GM21515 (cell line): ENCODE data around the gene FBN3.

Experiments used
- ATAC-seq: cut with Tn5 transposase; IDR thresholded peaks from one replicate; pipeline ENCODE4 v1.9.1; 2021; ENCODE audit not compliant: unreplicated experiment

The FBN3 gene

DNA sequence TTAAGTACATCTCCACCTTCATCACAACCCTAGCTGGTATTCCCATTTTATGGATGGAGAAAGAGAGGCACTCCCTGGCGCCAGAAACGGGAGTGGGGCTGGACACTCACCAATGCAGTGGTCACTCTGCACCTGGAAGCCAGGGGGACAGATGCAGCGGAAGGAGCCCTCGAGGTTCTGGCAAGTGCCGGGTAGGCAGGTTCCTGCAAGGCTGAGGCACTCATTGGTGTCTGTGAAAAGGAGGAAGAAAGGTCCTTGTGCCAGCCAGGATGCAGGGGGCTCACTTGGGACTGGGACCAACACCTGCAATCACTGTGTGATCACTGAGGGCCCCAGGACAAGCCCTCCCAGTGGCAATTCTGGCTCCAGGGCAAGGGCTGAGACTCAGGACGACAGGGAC is 55.1 kb downstream of the FBN3 start:
- ATAC-seq = no peak

DNA sequence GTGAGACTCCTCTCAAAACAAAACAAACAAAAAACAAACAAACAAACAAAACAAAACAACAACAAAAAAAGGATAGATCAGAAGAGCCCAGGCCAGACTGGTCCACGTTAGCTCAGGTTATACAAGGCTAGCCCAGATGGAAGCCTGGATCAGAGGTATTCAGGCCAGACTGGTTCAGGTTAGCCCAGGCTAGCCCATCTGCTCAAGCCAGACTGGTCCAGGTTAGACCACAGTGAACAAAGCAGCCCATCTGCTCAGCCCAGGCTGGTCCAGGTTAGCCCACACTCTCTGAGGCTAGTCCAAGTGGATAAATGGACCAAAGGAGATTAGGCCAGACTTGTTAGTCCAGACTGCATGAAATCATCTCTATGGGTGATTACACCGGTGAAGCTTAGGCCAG is 55.7 kb downstream of the FBN3 start:
- no peak for ATAC-seq

- ATAC-seq = no peak
Measured at GRCh38 chr19:8090950-8091349, 58.4 kb downstream of the FBN3 start.

DNA sequence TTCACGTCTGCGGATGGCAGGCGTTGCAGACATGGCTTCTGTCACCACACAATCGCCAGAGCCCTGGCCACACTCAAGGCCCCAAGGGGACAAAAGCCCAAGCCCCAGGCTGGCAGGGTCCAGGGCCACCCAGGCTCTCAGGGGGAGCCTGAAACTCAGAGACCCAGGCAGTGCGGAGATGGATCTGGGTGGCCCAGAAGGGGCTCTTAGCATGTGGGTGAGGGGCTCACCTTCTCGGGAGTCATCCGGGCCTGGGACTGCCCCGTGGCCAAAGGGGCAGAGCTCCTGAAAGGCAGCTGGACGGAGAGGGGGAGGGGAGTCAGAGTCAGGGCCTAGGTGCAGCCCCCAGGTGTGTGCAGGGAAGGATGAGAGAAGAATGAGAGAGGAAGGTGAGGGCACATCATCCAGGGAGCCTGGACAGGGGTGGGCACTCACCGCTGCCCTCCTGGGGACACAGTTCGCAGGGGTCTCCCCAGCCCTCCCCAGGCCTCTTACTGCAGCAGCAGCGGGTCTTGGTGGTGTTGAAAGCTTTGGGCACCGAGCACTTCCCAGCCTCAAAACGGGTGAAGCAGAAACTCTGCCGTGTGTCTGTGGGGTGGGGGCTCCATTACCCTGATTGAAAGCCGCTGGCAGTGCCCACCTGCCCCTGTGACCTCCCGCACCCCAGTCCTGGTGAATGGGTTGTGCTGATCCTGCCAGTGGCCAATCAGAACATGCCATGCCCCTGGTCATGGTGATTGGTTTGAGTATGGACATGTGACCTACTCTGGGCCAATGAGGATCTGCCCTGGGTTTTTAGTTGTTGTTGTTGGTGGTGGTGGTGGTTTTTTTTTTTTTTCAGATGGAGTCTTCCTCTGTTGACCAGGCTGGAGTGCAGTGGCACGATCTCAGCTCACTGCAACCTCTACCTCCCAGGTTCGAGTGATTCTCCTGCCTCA is 59.5 kb downstream of the FBN3 start:
- no peak for ATAC-seq

- ATAC-seq = no peak
Measured at GRCh38 chr19:8088752-8089663, 60.4 kb downstream of the FBN3 start.

DNA sequence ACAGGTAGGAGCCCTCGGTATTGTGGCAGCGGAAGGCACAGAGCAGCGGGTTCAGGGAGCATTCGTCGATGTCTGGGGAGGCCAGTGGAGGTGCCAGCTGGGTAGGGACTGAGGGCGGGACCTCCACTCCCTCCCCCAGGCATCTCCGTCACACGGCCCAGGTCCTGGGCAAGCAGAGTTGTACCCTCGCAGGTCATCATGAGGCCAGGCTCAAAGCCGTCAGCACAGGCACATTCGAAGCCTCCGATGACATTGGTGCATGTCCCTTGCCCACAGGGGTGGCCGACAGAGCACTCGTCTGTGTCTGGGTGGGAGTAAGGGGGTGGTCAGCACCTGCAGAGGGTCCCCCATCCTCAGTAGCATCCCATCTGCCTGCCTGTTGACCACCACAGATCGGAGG is 61.5 kb downstream of the FBN3 start:
- no peak for ATAC-seq

- ATAC-seq = no peak
Measured at GRCh38 chr19:8086849-8087248, 62.5 kb downstream of the FBN3 start.

DNA sequence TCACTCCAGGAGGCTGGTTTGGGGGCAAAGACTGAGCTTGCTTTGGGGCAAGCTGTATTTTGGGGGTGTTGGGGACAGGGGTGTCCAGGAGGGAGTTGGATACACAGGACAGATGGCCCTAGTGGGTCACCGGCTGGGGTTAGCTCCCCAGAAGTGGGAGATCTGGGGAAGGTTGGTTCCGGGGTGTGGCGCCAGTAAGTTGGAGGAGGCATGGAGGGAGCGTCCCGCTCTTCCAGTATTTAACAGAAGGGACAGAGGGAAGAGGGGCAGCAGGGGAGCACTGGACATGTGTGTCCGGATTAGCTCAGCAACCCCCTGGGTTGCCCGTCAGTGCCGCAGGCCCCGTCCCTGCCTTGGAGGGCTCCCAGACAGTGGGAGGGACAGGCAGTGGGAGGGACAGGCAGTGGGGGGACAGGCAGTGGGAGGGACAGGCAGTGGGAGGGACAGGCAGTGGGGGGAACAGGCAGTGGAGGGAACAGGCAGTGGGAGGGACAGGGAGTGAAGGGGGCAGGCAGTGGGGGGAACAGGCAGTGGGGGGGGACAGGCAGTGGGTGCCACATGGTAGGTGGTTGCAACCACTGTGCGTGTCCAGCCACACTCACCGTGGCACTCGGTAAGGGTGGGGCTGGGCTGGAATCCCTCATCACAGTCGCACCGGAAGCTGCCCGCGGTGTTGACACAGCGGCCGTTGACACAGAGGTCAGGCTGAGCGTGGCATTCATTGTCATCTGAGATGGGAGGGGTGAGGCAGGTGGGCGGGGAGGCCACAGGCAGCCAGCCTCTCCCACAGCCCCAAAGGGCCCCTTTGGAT is 63.6 kb downstream of the FBN3 start:
- no peak for ATAC-seq

DNA sequence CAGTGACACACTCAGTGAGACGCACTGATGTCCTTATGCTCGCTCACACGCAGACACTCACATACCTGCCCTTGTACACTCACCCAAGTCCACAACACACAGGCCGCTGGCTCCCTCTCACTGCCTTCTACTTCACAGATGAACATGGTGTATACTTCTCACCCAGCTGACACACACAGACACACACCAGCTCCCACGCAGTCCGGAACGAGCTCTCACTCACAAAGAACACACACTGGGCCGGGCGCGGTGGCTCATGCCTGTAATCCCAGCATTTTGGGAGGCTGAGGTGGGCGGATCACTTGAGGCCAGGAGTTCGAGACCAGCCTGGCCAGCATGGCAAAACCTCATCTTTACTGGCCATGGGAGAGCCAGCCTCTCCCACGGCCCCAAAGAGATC is 65.2 kb downstream of the FBN3 start:
- ATAC-seq = no peak

GRCh38 chr19:8083141-8083540 is 66.3 kb downstream of the FBN3 start:
- ATAC-seq = no peak

GRCh38 chr19:8081569-8082550 is 67.5 kb downstream of the FBN3 start:
- ATAC-seq = no peak

DNA sequence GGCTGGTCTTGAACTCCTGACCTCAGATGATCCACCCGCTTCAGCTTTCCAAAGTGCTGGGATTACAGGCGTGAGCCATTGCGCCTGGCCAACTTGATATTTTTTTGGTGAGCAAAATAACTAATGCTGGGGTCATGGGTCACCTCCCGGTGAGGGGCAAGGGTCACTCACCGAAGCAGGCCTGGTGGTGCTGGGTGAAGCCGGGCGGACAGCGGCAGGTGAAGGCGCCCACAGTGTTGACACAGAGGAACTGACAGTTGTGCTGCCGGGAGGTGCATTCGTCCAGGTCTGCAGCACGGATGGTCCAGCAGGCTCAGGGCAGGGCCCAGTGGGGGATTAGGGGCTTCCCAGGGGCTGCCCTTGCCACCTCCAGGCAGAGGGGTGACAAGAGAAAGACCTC is 68.6 kb downstream of the FBN3 start:
- no peak for ATAC-seq

GRCh38 chr19:8079988-8080387 is 69.4 kb downstream of the FBN3 start:
- ATAC-seq = no peak

DNA sequence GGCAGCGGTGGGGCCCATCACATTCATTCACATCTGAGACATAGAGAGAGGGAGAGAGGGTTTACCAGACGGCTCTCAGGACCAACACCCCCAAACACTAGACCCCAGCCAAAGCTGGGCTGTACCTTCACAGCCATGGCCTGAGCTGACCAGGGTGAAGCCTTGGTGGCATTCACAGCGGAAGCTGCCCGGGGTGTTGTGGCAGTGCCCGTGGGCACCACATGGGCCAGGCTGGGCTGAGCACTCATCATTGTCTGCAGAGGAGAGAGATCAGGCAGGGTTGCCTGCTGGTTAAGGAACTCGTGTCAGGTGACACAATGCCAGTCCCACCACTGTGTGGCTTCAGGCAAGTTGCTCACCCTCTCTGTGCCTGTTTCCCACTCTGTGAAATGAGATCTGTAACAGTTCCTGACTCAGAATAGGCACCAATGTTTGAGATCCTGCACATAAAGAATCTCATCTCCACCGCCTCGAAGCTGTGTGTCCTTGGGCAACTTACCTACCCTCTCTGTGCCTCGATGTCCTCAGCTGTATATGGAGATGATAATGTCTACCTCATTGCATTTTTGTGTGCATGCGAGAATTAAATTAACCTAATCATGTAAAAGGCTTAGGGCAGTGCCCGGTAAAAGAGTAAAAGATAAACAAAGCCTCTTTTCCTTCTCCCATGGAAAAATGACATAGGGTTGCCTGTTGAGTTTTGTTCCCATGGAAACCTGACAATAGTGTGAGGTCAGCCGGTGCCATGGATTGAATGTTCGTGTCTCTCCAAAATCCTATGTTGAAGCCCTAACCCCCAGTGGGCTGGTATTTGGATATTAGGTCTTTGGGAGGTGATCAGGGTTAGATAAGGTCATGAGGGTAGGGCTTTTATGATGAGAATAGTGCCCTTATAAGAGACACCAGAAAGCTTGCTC is 74.0 kb downstream of the FBN3 start:
- ATAC-seq = no peak

DNA sequence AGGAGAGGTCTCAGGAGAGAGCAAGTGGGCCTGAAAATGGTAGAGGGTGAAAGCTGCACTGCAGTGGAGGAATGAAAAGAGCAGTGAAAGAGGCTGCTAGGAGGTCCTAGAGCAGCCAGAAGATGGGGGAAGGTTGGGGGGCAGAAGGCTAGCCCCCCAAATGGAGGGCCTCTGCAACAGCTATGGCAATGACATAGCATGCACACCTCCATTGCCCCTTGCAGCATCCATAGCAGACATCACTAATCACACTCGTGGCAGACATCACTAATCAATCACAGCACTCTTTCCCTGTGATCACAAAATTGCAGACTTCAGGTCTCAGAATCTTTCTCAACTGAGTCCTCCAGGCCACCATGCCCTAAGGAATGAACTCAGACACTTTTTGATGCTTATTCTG is 74.9 kb downstream of the FBN3 start:
- ATAC-seq = no peak

DNA sequence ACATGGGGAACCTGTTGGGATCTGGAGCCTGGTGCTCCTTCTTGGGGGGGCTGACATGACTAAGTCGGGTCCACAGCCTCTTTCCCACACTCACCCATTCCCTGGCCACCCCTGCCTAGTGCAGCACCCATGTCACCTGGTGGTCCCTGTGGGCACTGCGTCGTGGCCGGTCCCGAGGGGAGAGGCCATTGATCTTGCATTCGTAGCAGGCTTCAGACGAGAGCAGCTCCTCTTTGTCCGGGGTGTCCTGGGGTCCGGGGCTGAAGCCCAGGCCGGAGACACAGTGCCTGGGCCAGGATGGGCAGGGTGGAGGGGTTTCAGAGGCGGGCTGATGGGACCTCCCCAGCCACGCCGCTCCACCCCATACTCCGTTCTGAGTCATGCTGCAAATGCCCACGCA is 77.5 kb downstream of the FBN3 start:
- ATAC-seq = no peak

GRCh38 chr19:8069096-8069973 is 80.1 kb downstream of the FBN3 start:
- ATAC-seq = no peak

DNA sequence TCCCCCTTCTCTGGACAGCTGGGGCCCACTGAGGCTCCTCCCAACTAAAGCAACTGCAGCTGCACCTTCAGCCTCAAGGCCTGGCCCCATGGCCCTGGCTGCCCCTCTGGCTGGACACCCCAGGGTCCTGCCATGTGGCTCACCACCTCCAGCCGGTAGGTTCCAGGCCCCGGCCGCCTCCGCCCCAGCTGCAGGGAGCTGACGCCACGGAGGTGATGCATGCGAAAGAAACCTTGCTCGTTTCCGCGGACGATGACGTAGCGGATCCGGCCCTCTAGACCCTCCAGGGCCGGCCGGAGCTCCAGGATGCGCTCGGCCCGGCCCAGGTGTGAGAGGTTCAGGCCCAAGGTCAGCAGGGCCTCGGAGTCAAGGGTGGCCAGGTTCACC is 83.5 kb downstream of the FBN3 start:
- ATAC-seq = no peak
